HG03095 (cell line): ENCODE data around the gene EIF4B.
"Not testable (repeated sequence)": the region's sequence is repeated elsewhere in the genome, so short reads cannot be mapped to it uniquely, and the experiment has no call there.

Source experiments
- ATAC-seq: cut with Tn5 transposase; IDR thresholded peaks from one replicate; pipeline ENCODE4 v1.9.1; 2021; ENCODE audit warnings: moderate library complexity; ENCODE audit not compliant: unreplicated experiment

Gene EIF4B

GRCh38 chr12:52992699-52993557 lies 13.3 kb upstream of the EIF4B start:
- ATAC-seq: no peak

GRCh38 chr12:52993558-52993869 lies 12.7 kb upstream of the EIF4B start:
- no peak for ATAC-seq

- ATAC-seq: no peak
Measured at GRCh38 chr12:53004178-53004577, 2.1 kb upstream of the EIF4B start.

- ATAC-seq: no peak
Measured at GRCh38 chr12:53004582-53004981, 1.7 kb upstream of the EIF4B start.

- no peak for ATAC-seq
Measured at GRCh38 chr12:53005215-53005985, 856 bp upstream of the EIF4B start.

- ATAC-seq: no peak
Measured at GRCh38 chr12:53006810-53007309, 604 bp downstream of the EIF4B start.

GRCh38 chr12:53007343-53007742 lies 1.1 kb downstream of the EIF4B start:
- ATAC-seq: no peak

GRCh38 chr12:53008760-53009159 lies 2.5 kb downstream of the EIF4B start:
- not testable (repeated sequence) for ATAC-seq

- no peak for ATAC-seq
Measured at GRCh38 chr12:53010955-53011354, 4.7 kb downstream of the EIF4B start.

GRCh38 chr12:53011889-53012288 lies 5.6 kb downstream of the EIF4B start:
- no peak for ATAC-seq

GRCh38 chr12:53012928-53013327 lies 6.7 kb downstream of the EIF4B start:
- no peak for ATAC-seq

GRCh38 chr12:53014709-53015108 lies 8.5 kb downstream of the EIF4B start:
- ATAC-seq: no peak

GRCh38 chr12:53025250-53025649 lies 19.0 kb downstream of the EIF4B start:
- ATAC-seq: no peak

- not testable (repeated sequence) for ATAC-seq
Measured at GRCh38 chr12:53027014-53027413, 20.8 kb downstream of the EIF4B start.

- ATAC-seq: no peak
Measured at GRCh38 chr12:53031616-53032015, 25.4 kb downstream of the EIF4B start.

GRCh38 chr12:53033832-53034231 lies 27.6 kb downstream of the EIF4B start:
- not testable (repeated sequence) for ATAC-seq

- ATAC-seq: no peak
Measured at GRCh38 chr12:53034459-53034858, 28.2 kb downstream of the EIF4B start.

GRCh38 chr12:53036802-53037201 lies 30.5 kb downstream of the EIF4B start:
- no peak for ATAC-seq

GRCh38 chr12:53039851-53040250 lies 33.6 kb downstream of the EIF4B start:
- ATAC-seq: no peak

GRCh38 chr12:53042607-53043454 lies 36.6 kb downstream of the EIF4B start:
- ATAC-seq: no peak

GRCh38 chr12:53044052-53044581 lies 37.9 kb downstream of the EIF4B start:
- ATAC-seq: no peak
